Skeletal muscle tissue (tissue), 4 donors: ENCODE results near the gene ST14. TPM values are rescaled to one million over a fixed set of nuclear protein-coding genes. Genes with fewer than 3 reads are reported as not detected.
"Not testable (repeated sequence)": the region's sequence is repeated elsewhere in the genome, so short reads cannot be mapped to it uniquely, and the experiment has no call there.

Experiments used
- H3K27ac ChIP-seq: one replicate; pipeline ENCODE4 v1.7.0; 2013; ENCODE audit warnings: mild to moderate bottlenecking, low read depth, low read length, inconsistent platforms
- H3K27me3 ChIP-seq, 3 donors: one replicate each; pipeline ENCODE4 v1.7.0; 2013; ENCODE audit warnings: low read length in 3 of 3; ENCODE audit not compliant: control insufficient read depth in 3 of 3, insufficient read depth in 3 of 3
- H3K36me3 ChIP-seq, 3 donors: one replicate each; pipeline ENCODE4 v1.7.0; 2013; ENCODE audit warnings: low read length in 3 of 3; ENCODE audit not compliant: control insufficient read depth in 3 of 3, insufficient read depth in 3 of 3
- H3K4me1 ChIP-seq, 3 donors: one replicate each; pipeline ENCODE4 v1.7.0; 2013; ENCODE audit warnings: low read length in 3 of 3, mild to moderate bottlenecking in 3 of 3; ENCODE audit not compliant: control insufficient read depth in 3 of 3, insufficient read depth in 3 of 3
- H3K4me3 ChIP-seq, 3 donors: one replicate each; pipeline ENCODE4 v1.7.0; 2013; ENCODE audit warnings: low read length in 3 of 3
- H3K9ac ChIP-seq, 3 donors: one replicate each; pipeline ENCODE4 v1.7.0; 2013; ENCODE audit warnings: low read length in 3 of 3, mild to moderate bottlenecking in 3 of 3, moderate library complexity in 2 of 3, low read depth in 1 of 3
- H3K9me3 ChIP-seq, 3 donors: one replicate each; pipeline ENCODE4 v1.7.0; 2013; ENCODE audit warnings: low read length in 3 of 3; ENCODE audit not compliant: control insufficient read depth in 3 of 3
- total RNA-seq: library from RNA; depleted of rRNA; stranded (reverse); fragments of >200 nt; gene quantifications from one replicate; pipeline ENCODE4 v1.2.3, GENCODE V29; 2014
- donor health status: Osteomylitis.

ST14 gene
- total RNA-seq, 1 donor from 2014 or later = 0.52 TPM

GRCh38 chr11:130170345-130170744 lies 10.8 kb downstream of the ST14 start:
- Histone ChIP-seq H3K27me3 (peaks cover 0 to 18% (median 3%) of the 10 kb centered on the region in 3 donors), H3K4me3 (no peak overlapping the region), H3K4me1 (no peaks in the 10 kb centered on the region), H3K36me3 (no peaks in the 10 kb centered on the region), H3K9me3 (peaks cover 0 to 6% (median 0%) of the 10 kb centered on the region in 3 donors), H3K27ac (no peak overlapping the region), H3K9ac (no peak overlapping the region)

GRCh38 chr11:130171534-130171933 lies 12.0 kb downstream of the ST14 start:
- peaks cover 0 to 6% (median 0%) of the 10 kb centered on the region in 3 donors for H3K9me3 ChIP-seq
- H3K4me1 ChIP-seq = no peaks in the 10 kb centered on the region
- H3K36me3 ChIP-seq = no peaks in the 10 kb centered on the region
- H3K27ac ChIP-seq = no peak overlapping the region
- no peak overlapping the region for H3K9ac ChIP-seq
- H3K4me3 ChIP-seq = no peak overlapping the region
- H3K27me3 ChIP-seq = peaks cover 0 to 8% (median 3%) of the 10 kb centered on the region in 3 donors

DNA sequence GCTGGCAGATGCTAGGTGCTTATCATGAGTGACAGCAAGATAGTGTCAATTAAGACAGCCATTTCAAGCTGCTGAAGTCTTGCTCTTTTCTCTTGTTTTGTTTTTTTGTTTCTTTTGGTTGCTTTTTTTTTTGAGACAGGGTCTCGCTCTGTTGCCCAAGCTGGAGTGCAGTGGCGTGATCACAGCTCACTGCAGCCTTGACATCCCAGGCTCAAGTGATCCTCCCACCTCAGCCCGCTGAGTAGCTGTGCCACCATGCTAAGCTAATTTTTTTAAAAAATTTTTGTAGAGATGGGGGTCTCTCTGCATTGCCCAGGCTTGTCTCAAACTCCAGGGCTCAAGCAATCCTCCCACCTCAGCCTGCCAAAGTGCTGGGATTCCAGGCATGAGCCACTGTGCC lies 12.4 kb downstream of the ST14 start:
- H3K9me3 ChIP-seq, H3K27me3 ChIP-seq, H3K36me3 ChIP-seq, H3K9ac ChIP-seq, H3K4me3 ChIP-seq, H3K27ac ChIP-seq, H3K4me1 ChIP-seq: not testable (repeated sequence)

GRCh38 chr11:130174642-130175041 lies 15.1 kb downstream of the ST14 start:
- Histone ChIP-seq H3K9ac (no peak overlapping the region), H3K4me3 (no peak overlapping the region), H3K4me1 (peaks cover 11 to 16% (median 15%) of the 10 kb centered on the region in 3 donors), H3K9me3 (peaks cover 0 to 6% (median 0%) of the 10 kb centered on the region in 3 donors), H3K27me3 (peaks cover 0 to 5% (median 0%) of the 10 kb centered on the region in 3 donors), H3K36me3 (no peaks in the 10 kb centered on the region), H3K27ac (no peak overlapping the region)

GRCh38 chr11:130175898-130176297 lies 16.3 kb downstream of the ST14 start:
- Histone ChIP-seq H3K27ac (no peak overlapping the region), H3K36me3 (no peaks in the 10 kb centered on the region), H3K9ac (no peak overlapping the region), H3K4me3 (no peak overlapping the region), H3K27me3 (no peaks in the 10 kb centered on the region), H3K9me3 (peaks cover 0 to 6% (median 0%) of the 10 kb centered on the region in 3 donors), H3K4me1 (peaks cover 11 to 24% (median 22%) of the 10 kb centered on the region in 3 donors)

GRCh38 chr11:130177782-130178181 lies 18.2 kb downstream of the ST14 start:
- Histone ChIP-seq H3K27me3 (no peaks in the 10 kb centered on the region), H3K4me1 (peaks cover 11 to 37% (median 33%) of the 10 kb centered on the region in 3 donors), H3K9me3 (peaks cover 0 to 6% (median 0%) of the 10 kb centered on the region in 3 donors), H3K9ac (no peak overlapping the region), H3K36me3 (no peaks in the 10 kb centered on the region), H3K4me3 (no peak overlapping the region), H3K27ac (no peak overlapping the region)

- H3K9me3 ChIP-seq = peaks cover 0 to 6% (median 0%) of the 10 kb centered on the region in 3 donors
- no peaks in the 10 kb centered on the region for H3K27me3 ChIP-seq
- peaks cover 11 to 37% (median 33%) of the 10 kb centered on the region in 3 donors for H3K4me1 ChIP-seq
- H3K9ac ChIP-seq = no peak overlapping the region
- H3K4me3 ChIP-seq = no peak overlapping the region
- H3K36me3 ChIP-seq = no peaks in the 10 kb centered on the region
- no peak overlapping the region for H3K27ac ChIP-seq
These were observed 19.1 kb downstream of the ST14 start for GRCh38 chr11:130178441-130179339.

- peaks cover 11 to 37% (median 33%) of the 10 kb centered on the region in 3 donors for H3K4me1 ChIP-seq
- H3K9me3 ChIP-seq = peaks cover 0 to 4% (median 0%) of the 10 kb centered on the region in 3 donors
- no peak overlapping the region for H3K4me3 ChIP-seq
- H3K27me3 ChIP-seq = no peaks in the 10 kb centered on the region
- H3K9ac ChIP-seq = no peak overlapping the region
- no peak overlapping the region for H3K27ac ChIP-seq
- H3K36me3 ChIP-seq = no peaks in the 10 kb centered on the region
These were observed 20.1 kb downstream of the ST14 start for GRCh38 chr11:130179396-130180306.

DNA sequence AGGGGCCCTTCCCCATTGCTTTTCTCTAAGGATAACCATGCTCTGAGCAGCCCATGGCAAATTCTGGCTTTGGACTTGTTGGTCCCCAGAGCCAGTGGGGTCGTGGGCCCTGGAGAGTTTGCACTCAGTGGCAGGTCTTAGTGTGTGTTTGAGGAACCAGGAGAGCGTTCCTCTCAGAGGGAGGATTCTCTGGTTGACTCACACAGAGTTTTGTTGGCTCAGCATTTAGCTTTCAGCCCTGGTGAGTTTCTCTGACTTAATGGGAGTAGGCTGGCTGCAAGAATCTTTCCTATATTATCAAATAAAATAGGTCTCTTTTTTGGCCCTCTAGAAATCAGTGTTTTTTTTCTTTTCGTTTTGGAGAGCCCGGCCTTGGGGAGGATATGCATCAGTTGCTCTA lies 20.9 kb downstream of the ST14 start:
- Histone ChIP-seq H3K9ac (no peak overlapping the region), H3K27me3 (no peaks in the 10 kb centered on the region), H3K4me3 (no peak overlapping the region), H3K9me3 (no peaks in the 10 kb centered on the region), H3K36me3 (no peaks in the 10 kb centered on the region), H3K27ac (no peak overlapping the region), H3K4me1 (peaks cover 11 to 37% (median 33%) of the 10 kb centered on the region in 3 donors)
